Stimulated activated naive CD4-positive, alpha-beta T cell treated with Interleukin-2 at 50 U/mL for 16 hours (primary cell): ENCODE data around the gene PRKAR2A.
"Not testable (repeated sequence)": the region's sequence is repeated elsewhere in the genome, so short reads cannot be mapped to it uniquely, and the experiment has no call there.

Source experiments
- DNase-seq: peaks from one replicate; lab custom pipeline; 2025; lab: John Stamatoyannopoulos, UW

PRKAR2A gene

GRCh38 chr3:48733752-48734518 is 113.7 kb downstream of the PRKAR2A start:
- DNase-seq: not testable (repeated sequence)

- DNase-seq: no peak
Measured at GRCh38 chr3:48727511-48727910, 120.2 kb downstream of the PRKAR2A start.

GRCh38 chr3:48725185-48725855 is 122.4 kb downstream of the PRKAR2A start:
- DNase-seq: not testable (repeated sequence)

DNA sequence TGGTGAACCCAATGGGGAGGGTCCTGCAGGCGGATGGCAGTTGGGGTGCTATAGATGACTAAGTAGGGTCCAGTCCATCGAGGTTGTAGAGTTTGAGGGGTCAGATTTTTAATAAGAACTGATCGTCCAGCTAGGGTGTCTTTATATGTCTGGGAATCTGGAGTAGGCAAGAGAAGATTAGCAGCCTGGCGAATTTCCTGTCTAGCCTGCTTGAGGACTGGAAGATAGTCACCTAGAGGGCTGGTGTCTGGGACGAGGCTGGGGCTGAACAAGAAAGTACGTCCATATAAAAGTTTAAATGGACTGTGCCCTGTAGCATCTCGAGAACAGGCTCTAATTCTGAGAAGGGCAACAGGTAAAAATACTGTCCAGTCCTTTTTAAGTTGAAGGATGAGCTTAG is 123.9 kb downstream of the PRKAR2A start:
- DNase-seq: no peak

GRCh38 chr3:48723293-48723692 is 124.4 kb downstream of the PRKAR2A start:
- not testable (repeated sequence) for DNase-seq

DNA sequence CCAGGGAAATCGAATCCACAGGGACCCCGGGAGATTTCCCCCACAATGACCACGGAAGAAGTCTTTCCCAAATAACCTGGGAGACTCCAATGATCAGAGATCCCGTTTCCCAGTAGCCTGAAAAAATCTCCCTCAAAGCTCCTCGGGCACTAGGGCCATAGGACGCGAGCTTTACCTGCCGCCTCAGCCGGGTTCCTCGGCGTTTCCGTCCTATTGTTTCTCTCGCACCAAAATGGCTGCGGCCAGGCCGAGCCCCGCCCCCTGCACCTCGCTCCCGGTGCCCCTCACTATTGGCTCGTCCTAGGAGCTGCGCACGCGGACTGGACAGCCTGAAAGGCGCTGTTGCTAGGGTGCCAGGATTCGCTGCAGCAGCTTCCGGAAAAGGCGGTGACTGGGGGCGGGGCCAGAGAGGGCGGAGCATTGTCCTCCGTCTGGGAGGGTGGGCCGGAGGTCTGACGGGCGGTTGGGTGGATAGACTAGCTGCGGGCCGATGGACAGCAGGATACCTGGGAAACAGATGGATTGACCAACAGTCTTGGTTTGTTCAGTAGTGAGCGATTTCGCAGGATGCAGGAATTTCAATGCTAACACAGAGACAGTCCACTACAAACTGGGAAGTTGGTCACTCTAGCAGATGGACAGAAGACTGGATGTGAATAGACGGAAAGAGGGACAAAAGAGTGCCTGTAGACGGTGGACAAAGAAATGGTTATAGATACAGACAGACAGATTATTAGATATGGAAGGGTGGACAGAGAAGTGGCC is 130.5 kb downstream of the PRKAR2A start, which contains the start of gene IP6K2:
IP6K2 (minus strand) TSS at position 240 of the 765 bp plus-strand sequence. CDS start 21,930 bp downstream, outside the sequence.
- peak; percentile 99 for DNase-seq

DNA sequence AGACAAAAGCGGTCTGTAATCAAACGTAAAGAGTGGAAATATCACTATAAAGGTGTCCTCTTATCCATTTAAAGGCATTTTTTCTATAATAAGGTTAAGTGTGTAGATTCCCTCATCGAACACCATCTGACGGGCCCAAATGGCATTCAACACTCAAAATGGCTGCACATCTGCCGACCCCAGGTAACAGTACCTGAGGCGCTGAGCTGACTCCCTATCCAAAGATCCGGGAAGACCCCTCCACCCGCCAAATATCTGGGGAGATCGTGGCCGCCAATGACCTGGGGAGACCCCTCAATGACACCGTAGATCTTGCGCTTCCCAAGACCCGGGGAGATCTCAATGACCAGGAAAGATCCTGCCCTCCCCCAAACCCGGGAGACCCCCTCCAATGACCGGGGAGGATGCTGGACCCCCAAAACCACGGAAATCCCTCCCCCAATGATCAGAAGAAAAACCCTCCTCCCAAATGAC is 131.1 kb downstream of the PRKAR2A start:
- no peak for DNase-seq

DNA sequence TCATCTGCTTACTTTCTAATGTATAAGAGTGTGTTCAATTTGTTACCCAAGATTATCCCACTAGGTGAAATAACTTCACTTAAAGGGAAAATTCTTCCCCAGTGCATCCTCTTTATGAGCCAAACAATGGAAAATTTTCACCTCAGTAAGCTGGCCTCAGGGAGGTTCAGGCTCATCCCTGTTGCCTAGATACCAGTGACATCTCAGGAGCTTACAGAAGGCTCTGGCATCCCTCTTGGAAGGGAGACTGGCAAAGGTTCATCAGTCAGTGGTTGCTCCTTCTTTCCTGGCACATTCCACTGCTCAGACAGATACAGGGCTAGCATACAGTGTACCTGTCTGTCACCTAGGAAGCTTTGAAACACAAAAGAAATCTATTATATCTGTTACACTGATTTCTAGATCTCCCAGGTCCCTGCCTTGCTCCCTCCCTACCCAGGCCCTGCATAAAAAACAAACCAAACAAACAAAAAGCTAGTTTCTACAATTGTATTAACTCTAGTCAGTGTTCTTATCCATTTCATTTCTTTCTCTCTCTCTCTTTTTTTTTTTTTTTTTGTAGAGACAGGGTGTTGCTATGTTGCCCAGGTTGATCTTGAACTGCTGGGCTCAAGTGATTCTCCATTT is 132.4 kb downstream of the PRKAR2A start:
- DNase-seq: no peak

- DNase-seq: no peak
Measured at GRCh38 chr3:48711727-48712126, 135.9 kb downstream of the PRKAR2A start.

- no peak for DNase-seq
Measured at GRCh38 chr3:48709051-48709461, 138.6 kb downstream of the PRKAR2A start.

DNA sequence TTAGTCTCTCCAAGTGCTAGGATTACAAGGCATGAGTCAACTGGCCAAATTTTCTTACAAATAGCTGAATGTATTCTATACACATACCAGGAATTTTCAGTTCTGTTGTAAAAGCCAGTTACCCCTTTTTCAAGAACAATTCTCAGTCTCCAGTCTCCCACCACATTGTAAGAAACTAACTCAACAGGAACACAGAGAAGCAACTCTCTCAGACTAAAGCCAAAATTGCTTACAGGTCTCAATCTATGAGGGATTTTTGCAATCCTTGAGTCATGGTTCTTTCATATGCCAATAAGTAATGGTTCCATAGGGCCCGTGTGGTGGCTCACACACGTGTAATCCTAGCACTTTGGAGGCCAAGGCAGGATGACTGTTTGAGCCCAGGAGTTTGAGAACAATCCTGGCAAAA is 139.2 kb downstream of the PRKAR2A start:
- DNase-seq: no peak

- DNase-seq: no peak
Measured at GRCh38 chr3:48707157-48707556, 140.5 kb downstream of the PRKAR2A start.

DNA sequence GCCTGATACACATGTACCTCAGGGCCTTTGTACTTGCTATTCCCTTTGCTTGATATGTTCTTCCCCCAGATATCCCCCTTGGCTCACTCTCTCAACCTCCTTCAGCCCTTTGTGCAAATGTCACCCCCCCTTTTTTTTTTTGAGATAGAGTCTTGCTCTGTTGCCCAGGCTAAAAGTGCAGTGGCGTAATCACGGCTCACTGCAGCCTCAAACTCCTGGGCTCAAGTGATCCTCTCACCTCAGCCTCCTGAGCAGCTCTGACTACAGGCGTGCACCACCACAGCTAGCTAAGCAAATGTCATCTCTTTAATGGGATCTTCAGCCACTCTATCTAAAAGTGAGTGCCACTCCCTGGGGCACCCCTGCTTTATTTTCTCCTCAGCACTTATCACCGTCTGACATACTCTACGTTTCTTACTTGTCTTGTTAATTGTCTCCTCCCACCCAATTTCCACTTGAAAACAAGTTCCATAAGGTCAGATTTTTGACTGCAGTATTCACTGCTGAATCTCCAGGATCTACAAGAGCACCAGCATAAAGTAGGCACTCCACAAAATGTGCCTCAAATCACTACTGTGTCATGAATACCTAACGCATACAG is 145.3 kb downstream of the PRKAR2A start:
- DNase-seq: no peak

GRCh38 chr3:48700731-48701405 is 146.8 kb downstream of the PRKAR2A start:
- no peak for DNase-seq

- no peak for DNase-seq
Measured at GRCh38 chr3:48698891-48699290, 148.8 kb downstream of the PRKAR2A start.

- no peak for DNase-seq
Measured at GRCh38 chr3:48697952-48698351, 149.7 kb downstream of the PRKAR2A start.

GRCh38 chr3:48696601-48697000 is 151.1 kb downstream of the PRKAR2A start:
- DNase-seq: no peak
